MM.1S (cell line): ENCODE data around the gene PMIS2.

Experiments
- DNase-seq: peaks from one replicate; pipeline ENCODE4 v3.0.0-alpha.2; 2015
- H2AFZ ChIP-seq: fragments of 300-600 bp; sonication (generic); 2 replicates; pipeline ENCODE4 v1.6.0; 2016; ENCODE audit warnings: antibody characterized with exemption, low read length
- H3F3A ChIP-seq: fragments of 300-600 bp; sonication (generic); 2 replicates; pipeline ENCODE4 v1.6.1; 2016; ENCODE audit warnings: mild to moderate bottlenecking, antibody characterized with exemption, low read length, moderate library complexity, mixed read lengths; ENCODE audit not compliant: insufficient read depth
- H3K27ac ChIP-seq: fragments of 300-600 bp; sonication (generic); 2 replicates; pipeline ENCODE4 v1.5.1; 2016; ENCODE audit warnings: mild to moderate bottlenecking, low read length
- H3K27me3 ChIP-seq: fragments of 300-600 bp; sonication (generic); replicated peaks from 2 replicates; pipeline ENCODE4 v1.6.0; 2016; ENCODE audit warnings: low read length; ENCODE audit not compliant: insufficient read depth
- H3K36me3 ChIP-seq: fragments of 300-600 bp; sonication (generic); replicated peaks from 2 replicates; pipeline ENCODE4 v1.6.1; 2016; ENCODE audit warnings: mild to moderate bottlenecking, low read length, mixed read lengths; ENCODE audit not compliant: insufficient read depth
- H3K4me1 ChIP-seq: fragments of 300-600 bp; sonication (generic); 2 replicates; pipeline ENCODE4 v1.6.1; 2016; ENCODE audit warnings: low read length, mixed read lengths
- H3K4me2 ChIP-seq: fragments of 300-600 bp; sonication (generic); 2 replicates; pipeline ENCODE4 v1.6.0; 2016; ENCODE audit warnings: low read depth, low read length
- H3K4me3 ChIP-seq: fragments of 300-600 bp; sonication (generic); 2 replicates; pipeline ENCODE4 v1.5.1; 2016; ENCODE audit warnings: low read length, mixed read lengths
- H3K79me2 ChIP-seq: fragments of 300-600 bp; sonication (generic); 2 replicates; pipeline ENCODE4 v1.6.1; 2016; ENCODE audit warnings: mixed run types, low read length, mixed read lengths
- H3K9ac ChIP-seq: fragments of 300-600 bp; sonication (generic); 2 replicates; pipeline ENCODE4 v1.6.1; 2016; ENCODE audit warnings: low read length, mixed read lengths
- H3K9me2 ChIP-seq: fragments of 300-600 bp; sonication (generic); replicated peaks from 2 replicates; pipeline ENCODE4 v1.6.1; 2016; ENCODE audit warnings: mild to moderate bottlenecking, low read length, mixed read lengths; ENCODE audit not compliant: insufficient read depth
- H3K9me3 ChIP-seq: fragments of 300-600 bp; sonication (generic); replicated peaks from 2 replicates; pipeline ENCODE4 v1.6.1; 2016; ENCODE audit warnings: mild to moderate bottlenecking, low read length, mixed read lengths; ENCODE audit not compliant: insufficient read depth
- H4K20me1 ChIP-seq: fragments of 300-600 bp; sonication (generic); 2 replicates; pipeline ENCODE4 v1.6.1; 2016; ENCODE audit warnings: mild to moderate bottlenecking, low read length, moderate library complexity, mixed read lengths; ENCODE audit not compliant: insufficient read depth
- EZH2 ChIP-seq: fragments of 300-600 bp; sonication (generic); optimal IDR thresholded peaks from 2 replicates; pipeline ENCODE3; 2017; ENCODE audit warnings: low read depth, mild to moderate bottlenecking, antibody characterized with exemption, low read length, mixed read lengths
- EZH2phosphoT487 ChIP-seq: fragments of 300-600 bp; sonication (generic); IDR thresholded peaks from 2 replicates; pipeline ENCODE4 v1.6.1; 2018; ENCODE audit warnings: antibody characterized with exemption, low read length
- TF ChIP-seq, protein P1 (sequence below): fragments of 300-600 bp; sonication (generic); IDR thresholded peaks from 2 replicates; pipeline ENCODE4 v1.5.1; 2016; ENCODE audit warnings: antibody characterized with exemption, low read length, mixed read lengths

PMIS2 gene

DNA sequence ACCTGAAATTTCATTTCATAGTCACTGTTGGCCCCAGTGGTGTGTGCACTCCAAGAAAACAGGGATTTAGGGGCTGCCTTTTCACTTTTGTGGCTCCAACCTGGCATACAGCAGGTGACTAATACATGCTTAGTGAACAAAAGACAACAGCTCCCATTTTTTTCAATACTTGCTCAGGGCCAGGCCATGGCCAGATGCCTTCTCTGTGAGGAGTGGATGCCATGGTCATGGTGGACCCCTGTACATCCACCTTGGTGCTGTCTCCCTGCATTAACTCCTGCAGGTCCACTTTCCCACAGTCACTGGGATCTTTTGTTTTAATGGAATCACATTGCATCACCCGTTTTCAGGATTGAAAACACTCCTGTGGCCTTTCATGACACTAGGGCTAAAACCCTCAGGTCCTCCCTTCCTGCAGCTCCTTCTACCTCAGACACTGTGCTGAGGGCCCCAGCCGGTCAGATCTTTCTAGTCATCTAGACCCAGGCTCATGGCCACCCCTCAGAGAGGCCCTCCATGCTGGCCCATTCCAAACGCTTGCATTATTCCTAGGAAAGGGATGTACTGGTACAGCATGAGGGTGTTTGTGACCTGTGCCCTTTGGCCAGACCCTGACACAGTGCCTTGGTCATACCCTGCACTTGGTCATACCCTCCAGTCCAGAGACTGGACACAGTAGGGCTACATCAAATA, 41.7 kb upstream of the PMIS2 start:
- no peak for DNase-seq
- H2AFZ ChIP-seq: 0 out of 2 replicates have a peak overlapping the region, but pooled peaks have one; percentile 91
- H3F3A ChIP-seq: no peaks in the 10 kb centered on the region
- TF ChIP-seq EZH2phosphoT487: no peak
- TF ChIP-seq EZH2: no peak
- TF ChIP-seq, protein P1, sequence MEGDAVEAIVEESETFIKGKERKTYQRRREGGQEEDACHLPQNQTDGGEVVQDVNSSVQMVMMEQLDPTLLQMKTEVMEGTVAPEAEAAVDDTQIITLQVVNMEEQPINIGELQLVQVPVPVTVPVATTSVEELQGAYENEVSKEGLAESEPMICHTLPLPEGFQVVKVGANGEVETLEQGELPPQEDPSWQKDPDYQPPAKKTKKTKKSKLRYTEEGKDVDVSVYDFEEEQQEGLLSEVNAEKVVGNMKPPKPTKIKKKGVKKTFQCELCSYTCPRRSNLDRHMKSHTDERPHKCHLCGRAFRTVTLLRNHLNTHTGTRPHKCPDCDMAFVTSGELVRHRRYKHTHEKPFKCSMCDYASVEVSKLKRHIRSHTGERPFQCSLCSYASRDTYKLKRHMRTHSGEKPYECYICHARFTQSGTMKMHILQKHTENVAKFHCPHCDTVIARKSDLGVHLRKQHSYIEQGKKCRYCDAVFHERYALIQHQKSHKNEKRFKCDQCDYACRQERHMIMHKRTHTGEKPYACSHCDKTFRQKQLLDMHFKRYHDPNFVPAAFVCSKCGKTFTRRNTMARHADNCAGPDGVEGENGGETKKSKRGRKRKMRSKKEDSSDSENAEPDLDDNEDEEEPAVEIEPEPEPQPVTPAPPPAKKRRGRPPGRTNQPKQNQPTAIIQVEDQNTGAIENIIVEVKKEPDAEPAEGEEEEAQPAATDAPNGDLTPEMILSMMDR: no peak
- no peaks in the 10 kb centered on the region for H3K9me3 ChIP-seq
- H3K4me3 ChIP-seq: peak overlapping the region; percentile 82
- peak overlapping the region; percentile 93 for H3K4me2 ChIP-seq
- H4K20me1 ChIP-seq: no peaks in the 10 kb centered on the region
- H3K27ac ChIP-seq: no peak overlapping the region
- no peaks in the 10 kb centered on the region for H3K27me3 ChIP-seq
- no peaks in the 10 kb centered on the region for H3K36me3 ChIP-seq
- peaks cover 30% of the 10 kb centered on the region for H3K79me2 ChIP-seq
- H3K4me1 ChIP-seq: peaks cover 11% of the 10 kb centered on the region
- no peaks in the 10 kb centered on the region for H3K9me2 ChIP-seq
- H3K9ac ChIP-seq: no peak overlapping the region; the same call in 1 of the 2 replicates

DNA sequence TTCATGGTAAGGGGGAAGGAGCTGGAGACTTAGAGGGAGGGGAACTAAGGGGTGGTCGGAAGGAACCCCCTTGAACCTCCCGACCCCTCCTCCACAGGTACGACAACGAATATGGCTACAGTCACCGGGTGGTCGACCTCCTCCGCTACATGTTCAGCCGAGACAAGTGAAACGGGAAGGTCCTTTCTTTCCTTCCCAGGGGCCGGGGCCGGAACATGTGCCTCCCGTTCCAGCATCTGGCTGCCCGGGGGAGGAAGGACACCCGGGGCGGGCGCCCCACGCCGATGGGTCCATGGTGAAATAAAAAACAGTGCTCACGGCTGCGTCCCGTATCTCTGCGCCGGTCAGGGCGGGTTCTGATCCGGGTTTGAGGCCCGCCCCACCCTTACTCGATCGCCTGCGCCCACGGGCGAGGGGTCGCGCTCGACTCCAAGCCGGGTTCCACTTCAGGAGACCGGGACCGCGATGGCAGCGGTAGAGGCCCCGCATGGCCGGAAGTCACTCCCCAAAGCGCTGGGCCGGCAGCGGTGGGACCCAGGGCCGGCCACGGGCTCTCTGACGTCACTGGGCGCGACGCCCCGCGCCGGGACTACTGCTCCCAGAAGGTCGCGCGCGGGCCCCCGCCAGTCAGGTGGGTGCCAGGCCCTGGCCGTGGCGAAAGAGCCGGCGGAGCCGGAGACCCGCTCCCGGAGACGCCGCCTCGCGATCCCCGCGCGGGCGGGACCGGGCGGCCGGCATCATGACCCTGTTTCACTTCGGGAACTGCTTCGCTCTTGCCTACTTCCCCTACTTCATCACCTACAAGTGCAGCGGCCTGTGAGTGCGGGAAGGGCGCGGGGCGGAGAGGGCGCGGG, 40.7 kb upstream of the PMIS2 start, which contains the start of gene TMEM147:
Gene TMEM147 (plus strand): TSS at position 626 of the 854 bp plus-strand sequence. CDS start 114 bp downstream, at position 740.
- peak within 1 kb of the TSS; percentile 82 for H3K4me3 ChIP-seq
- no peaks in the 10 kb centered on the region for H3F3A ChIP-seq
- peak; percentile 89 for DNase-seq
- H3K4me1 ChIP-seq: peaks cover 11% of the 10 kb centered on the region
- peak within 1 kb of the TSS; percentile 90 for H3K9ac ChIP-seq
- peak within 1 kb of the TSS; percentile 96 for H2AFZ ChIP-seq
- H3K36me3 ChIP-seq: no peaks in the 10 kb centered on the region
- TF ChIP-seq EZH2 (no peak), EZH2phosphoT487 (no peak)
- TF ChIP-seq, protein P1: no peak
- H3K79me2 ChIP-seq: peaks cover 30% of the 10 kb centered on the region
- peak within 1 kb of the TSS; percentile 17; the same call in 1 of the 2 replicates for H3K27ac ChIP-seq
- H4K20me1 ChIP-seq: no peaks in the 10 kb centered on the region
- H3K9me2 ChIP-seq: no peaks in the 10 kb centered on the region
- H3K27me3 ChIP-seq: no peaks in the 10 kb centered on the region
- H3K4me2 ChIP-seq: peak within 1 kb of the TSS; percentile 93
- no peaks in the 10 kb centered on the region for H3K9me3 ChIP-seq

DNA sequence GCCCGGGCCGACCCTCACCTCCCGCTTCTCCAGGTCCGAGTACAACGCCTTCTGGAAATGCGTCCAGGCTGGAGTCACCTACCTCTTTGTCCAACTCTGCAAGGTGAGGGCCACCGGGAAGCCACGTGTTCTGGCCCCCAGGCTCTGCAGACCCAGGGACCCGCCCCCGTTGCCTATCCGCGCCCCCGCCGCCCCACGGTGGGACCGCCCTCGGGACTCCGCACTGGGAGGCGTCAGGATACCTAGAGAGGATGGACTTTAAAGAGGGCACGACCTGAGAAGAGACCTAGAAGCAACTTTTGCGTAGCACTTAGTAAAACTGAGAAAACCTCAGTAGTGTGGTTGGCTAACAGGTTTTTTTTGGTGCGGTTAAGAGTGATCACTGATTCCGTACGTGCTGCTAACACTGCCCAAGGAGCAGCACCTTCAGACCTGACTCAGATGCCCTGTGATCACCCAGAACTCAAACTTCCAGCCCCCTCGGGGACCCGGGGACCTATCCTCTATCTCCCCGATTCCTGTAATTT, 40.1 kb upstream of the PMIS2 start:
- Histone ChIP-seq H3K4me2 (peak overlapping the region; percentile 93), H4K20me1 (no peaks in the 10 kb centered on the region), H2AFZ (peak overlapping the region; percentile 96), H3K36me3 (no peaks in the 10 kb centered on the region), H3K4me3 (peak overlapping the region; percentile 82), H3K27me3 (no peaks in the 10 kb centered on the region), H3K9ac (peak overlapping the region; percentile 90), H3K9me2 (no peaks in the 10 kb centered on the region), H3F3A (no peaks in the 10 kb centered on the region), H3K4me1 (peaks cover 11% of the 10 kb centered on the region), H3K27ac (peak overlapping the region; percentile 11; the same call in 1 of the 2 replicates), H3K79me2 (peaks cover 30% of the 10 kb centered on the region), H3K9me3 (no peaks in the 10 kb centered on the region)
- DNase-seq: peak; percentile 52
- TF ChIP-seq EZH2 (no peak), EZH2phosphoT487 (no peak)
- TF ChIP-seq, protein P1: no peak
